IMR-90 (cell line): ENCODE data around the gene SKP1.
A peak's percentile ranks its signal among the peaks of the same experiment; 100 is the strongest.

Experiments used
- BHLHE40 ChIP-seq: fragments of 150-350 bp; IDR thresholded peaks from 2 replicates; pipeline ENCODE4 v1.6.1; 2016; ENCODE audit warnings: mild to moderate bottlenecking, low read depth, low read length
- CEBPB ChIP-seq: IDR thresholded peaks from 2 replicates; pipeline ENCODE4 v1.6.1; 2012; ENCODE audit warnings: low read depth, low read length, improper control_type of control experiment
- CHD1 ChIP-seq: IDR thresholded peaks from 2 replicates; pipeline ENCODE4 v1.6.1; 2012; ENCODE audit warnings: low read depth, low read length, improper control_type of control experiment
- CTCF ChIP-seq: conservative IDR thresholded peaks from 2 replicates; pipeline ENCODE4 v1.5.1; 2012; ENCODE audit warnings: mild to moderate bottlenecking, low read depth, low read length, improper control_type of control experiment
- ELK1 ChIP-seq: fragments of 150-350 bp; IDR thresholded peaks from 2 replicates; pipeline ENCODE4 v1.6.1; 2016; ENCODE audit warnings: low read depth, mild to moderate bottlenecking, low read length, moderate library complexity, borderline replicate concordance
- MAZ ChIP-seq: IDR thresholded peaks from 2 replicates; pipeline ENCODE4 v1.6.1; 2012; ENCODE audit warnings: low read depth, mild to moderate bottlenecking, low read length, improper control_type of control experiment, moderate library complexity, borderline replicate concordance
- MXI1 ChIP-seq: IDR thresholded peaks from 2 replicates; pipeline ENCODE4 v1.6.1; 2012; ENCODE audit warnings: low read depth, mild to moderate bottlenecking, low read length, moderate library complexity, borderline replicate concordance
- NFE2L2 ChIP-seq: fragments of 150-350 bp; IDR thresholded peaks from 2 replicates; pipeline ENCODE4 v1.6.1; 2016; ENCODE audit warnings: low read depth, mild to moderate bottlenecking, low read length
- POLR2A ChIP-seq: IDR thresholded peaks from 2 replicates; pipeline ENCODE4 v1.6.1; 2012; ENCODE audit warnings: mild to moderate bottlenecking, low read depth, low read length
- RAD21 ChIP-seq: IDR thresholded peaks from 2 replicates; pipeline ENCODE4 v1.6.1; 2012; ENCODE audit warnings: low read length, improper control_type of control experiment
- RCOR1 ChIP-seq: IDR thresholded peaks from 2 replicates; pipeline ENCODE4 v1.6.1; 2012; ENCODE audit warnings: mild to moderate bottlenecking, low read length, improper control_type of control experiment; ENCODE audit not compliant: insufficient replicate concordance
- RFX5 ChIP-seq: IDR thresholded peaks from 2 replicates; pipeline ENCODE4 v1.8.0; 2012; ENCODE audit warnings: low read depth, mild to moderate bottlenecking, low read length, moderate library complexity
- SMC3 ChIP-seq: fragments of 150-350 bp; IDR thresholded peaks from 2 replicates; pipeline ENCODE4 v1.6.1; 2016; ENCODE audit warnings: low read depth, mild to moderate bottlenecking, antibody characterized with exemption, low read length, moderate library complexity
- USF2 ChIP-seq: fragments of 150-350 bp; IDR thresholded peaks from 2 replicates; pipeline ENCODE4 v1.6.1; 2017; ENCODE audit warnings: mild to moderate bottlenecking, antibody characterized with exemption, low read length, low read depth

- TF ChIP-seq BHLHE40 (no peak), POLR2A (no peak), CHD1 (no peak), CTCF (peak; percentile 75), SMC3 (peak; percentile 84), USF2 (no peak), ELK1 (no peak), RAD21 (peak; percentile 70), MXI1 (no peak), RFX5 (no peak), CEBPB (no peak), MAZ (no peak), NFE2L2 (no peak), RCOR1 (no peak)
These were observed 36.1 kb downstream of the SKP1 start for GRCh38 chr5:134140530-134141201.
